ENCODE measurements around the gene LMAN2.

The LMAN2 gene, protein sequence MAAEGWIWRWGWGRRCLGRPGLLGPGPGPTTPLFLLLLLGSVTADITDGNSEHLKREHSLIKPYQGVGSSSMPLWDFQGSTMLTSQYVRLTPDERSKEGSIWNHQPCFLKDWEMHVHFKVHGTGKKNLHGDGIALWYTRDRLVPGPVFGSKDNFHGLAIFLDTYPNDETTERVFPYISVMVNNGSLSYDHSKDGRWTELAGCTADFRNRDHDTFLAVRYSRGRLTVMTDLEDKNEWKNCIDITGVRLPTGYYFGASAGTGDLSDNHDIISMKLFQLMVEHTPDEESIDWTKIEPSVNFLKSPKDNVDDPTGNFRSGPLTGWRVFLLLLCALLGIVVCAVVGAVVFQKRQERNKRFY

DNA sequence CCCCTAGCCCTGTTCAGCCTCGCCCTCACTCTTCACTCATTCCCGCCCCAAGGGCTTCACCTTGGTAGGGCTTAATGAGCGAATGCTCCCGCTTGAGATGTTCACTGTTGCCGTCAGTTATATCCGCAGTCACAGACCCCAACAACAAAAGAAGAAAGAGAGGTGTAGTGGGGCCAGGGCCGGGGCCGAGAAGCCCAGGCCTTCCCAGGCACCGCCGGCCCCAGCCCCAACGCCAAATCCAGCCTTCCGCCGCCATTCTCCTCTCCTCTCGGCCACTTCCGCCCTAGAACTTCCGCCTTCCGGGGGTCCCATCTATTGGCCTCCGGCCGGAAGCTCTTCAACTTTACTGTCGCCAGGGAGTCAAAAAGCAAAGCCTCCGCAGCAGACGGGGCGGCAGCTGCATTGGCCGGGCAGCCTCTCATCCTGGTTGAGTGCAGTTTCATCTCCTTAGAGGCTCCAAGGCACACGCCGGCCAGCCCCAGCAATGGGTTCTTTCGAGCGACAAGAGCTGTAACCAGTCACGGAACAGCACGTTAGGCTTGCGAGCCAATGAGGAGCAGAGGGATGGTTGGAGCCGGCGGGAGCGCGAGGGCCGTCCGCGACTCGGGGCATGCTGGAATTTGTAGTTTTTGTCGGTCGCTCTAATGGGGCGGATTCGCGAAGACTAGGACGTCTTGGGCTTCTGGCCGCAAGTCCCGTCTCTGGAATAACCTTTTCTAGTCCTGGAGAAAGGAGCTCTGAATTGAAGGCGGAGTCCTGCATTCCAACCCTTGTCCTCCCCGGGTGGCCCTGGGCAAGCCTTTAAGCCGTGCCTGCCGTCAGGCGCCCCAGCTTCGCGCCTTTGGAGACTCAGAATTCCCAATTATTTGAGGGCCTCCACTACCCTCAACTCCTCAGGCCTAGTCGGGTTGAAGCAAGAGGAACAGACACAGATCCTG is at the start of gene LMAN2:
TSS of gene LMAN2 (minus strand) at position 277 of the 938 bp plus-strand sequence. CDS start at position 256, 21 bp downstream.
- DNase-seq = peak; percentile 85

DNA sequence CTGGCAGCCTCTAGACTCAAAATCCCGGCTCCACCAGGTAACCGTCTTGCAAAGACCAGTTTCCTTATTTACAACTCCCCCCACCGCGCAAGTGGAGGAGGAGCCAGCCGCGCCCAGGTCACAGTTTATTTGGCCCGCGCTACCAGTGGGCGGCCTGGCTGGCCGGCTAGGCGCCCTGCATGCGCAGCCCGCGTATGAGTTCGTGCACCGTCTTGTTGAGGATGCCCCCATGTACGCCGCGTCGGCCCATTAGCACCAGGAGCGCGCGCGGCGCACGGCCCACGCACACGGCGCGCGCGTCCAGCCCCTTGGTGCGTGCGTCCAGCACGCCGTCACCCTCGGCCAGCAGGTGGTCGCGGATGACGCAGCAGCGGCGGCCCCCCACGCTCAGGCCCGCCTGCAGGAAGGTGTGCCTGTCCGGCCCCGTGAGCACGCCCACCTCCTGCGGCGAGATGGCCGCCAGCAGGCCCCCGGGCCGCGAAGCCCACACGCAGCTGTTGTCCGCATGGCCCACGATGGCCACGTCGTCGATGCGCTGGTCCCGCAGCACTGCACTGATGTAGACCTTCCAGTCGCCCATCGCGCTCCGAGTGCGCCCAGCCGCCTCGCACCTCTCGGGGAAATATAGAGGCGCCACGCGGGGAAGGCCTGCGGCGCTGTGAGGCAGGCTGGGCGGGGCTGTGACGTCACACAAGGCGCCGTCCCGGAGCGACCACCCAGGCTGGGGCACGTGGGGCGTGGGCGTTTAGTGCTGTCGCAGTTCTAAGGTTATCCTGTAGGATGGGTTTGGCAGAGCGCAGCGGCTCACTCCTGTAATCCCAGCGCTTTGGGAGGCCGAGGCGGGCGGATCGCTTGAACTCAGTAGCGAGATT is 48.8 kb upstream of the LMAN2 start, which contains the start of gene PFN3:
TSS of gene PFN3 (minus strand) at position 665 of the 872 bp plus-strand sequence. CDS start at position 580, 85 bp downstream.
- no peak for DNase-seq

DNA sequence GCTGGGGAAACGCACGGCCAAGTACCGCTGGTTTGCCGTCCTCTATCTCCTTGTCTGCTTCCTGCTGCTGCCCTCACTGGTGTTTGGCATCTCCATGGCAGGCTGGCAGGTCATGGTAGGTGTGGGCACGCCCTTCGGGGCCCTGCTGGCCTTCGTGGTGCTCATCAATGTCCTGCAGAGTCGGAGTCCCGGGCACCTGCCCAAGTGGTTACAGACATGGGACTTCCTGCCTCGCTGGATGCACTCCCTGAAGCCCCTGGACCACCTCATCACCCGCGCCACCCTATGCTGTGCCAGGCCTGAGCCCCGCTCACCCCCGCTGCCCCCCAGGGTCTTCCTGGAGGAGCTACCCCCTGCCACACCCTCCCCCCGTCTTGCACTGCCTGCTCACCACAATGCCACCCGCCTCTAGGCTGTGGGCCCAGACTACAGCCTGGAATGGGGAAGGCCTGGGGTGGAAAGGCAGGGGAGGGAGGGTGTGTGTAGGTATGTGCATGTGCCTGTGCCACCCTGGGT is 46.5 kb upstream of the LMAN2 start:
- DNase-seq = no peak

DNA sequence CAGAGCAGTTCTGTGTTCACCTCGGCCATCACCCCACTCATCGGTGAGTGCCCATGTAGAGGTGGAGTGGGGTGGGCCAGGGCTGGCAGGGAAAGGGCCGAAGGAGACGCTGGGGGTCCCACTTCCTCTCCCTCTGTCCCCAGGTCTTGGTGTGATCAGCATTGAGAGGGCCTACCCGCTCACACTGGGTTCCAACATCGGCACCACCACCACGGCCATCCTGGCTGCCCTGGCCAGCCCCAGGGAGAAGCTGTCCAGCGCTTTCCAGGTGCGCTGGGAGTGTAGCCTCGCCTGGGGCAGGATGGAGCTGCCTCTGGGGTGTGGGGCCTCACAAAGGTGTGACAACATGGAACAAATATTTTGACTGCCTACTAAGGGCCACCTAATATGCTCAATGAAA is 45.3 kb upstream of the LMAN2 start:
- DNase-seq = no peak

DNA sequence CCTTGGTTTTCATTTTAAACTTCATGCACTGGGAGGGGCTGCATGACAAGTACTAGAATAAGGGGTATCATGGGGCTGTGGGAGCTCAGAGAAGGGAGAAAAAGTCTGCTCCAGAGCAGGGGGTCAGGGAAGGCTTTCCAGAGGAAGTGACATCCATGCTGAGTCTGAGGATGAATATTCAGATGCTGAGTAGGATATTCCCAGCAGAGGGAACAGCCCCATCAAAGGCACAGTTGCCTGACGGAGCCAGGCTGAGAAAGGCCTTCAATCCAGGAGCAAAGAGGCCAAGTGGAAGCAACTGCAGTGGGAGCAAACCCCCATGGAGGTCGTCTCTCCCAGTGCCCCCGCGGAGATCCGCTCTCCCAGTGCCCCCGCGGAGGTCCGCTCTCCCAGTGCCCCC is 44.6 kb upstream of the LMAN2 start:
- DNase-seq = no peak

DNA sequence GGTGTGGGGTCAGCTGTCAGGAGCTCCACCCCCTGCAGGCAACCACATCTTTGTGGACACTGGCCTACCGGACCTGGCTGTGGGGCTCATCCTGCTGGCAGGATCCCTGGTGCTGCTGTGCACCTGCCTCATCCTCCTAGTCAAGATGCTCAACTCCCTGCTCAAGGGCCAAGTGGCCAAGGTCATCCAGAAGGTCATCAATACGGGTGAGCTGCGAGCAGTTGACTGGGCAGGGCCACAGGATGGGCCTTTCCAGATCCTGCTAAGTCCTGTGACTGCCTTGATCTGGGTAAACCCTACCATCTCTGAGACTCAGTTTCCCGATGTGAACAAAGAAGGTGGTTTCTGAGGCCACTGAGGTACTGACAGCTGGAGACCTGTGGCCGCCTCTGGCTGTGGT is 42.5 kb upstream of the LMAN2 start:
- DNase-seq = no peak

DNA sequence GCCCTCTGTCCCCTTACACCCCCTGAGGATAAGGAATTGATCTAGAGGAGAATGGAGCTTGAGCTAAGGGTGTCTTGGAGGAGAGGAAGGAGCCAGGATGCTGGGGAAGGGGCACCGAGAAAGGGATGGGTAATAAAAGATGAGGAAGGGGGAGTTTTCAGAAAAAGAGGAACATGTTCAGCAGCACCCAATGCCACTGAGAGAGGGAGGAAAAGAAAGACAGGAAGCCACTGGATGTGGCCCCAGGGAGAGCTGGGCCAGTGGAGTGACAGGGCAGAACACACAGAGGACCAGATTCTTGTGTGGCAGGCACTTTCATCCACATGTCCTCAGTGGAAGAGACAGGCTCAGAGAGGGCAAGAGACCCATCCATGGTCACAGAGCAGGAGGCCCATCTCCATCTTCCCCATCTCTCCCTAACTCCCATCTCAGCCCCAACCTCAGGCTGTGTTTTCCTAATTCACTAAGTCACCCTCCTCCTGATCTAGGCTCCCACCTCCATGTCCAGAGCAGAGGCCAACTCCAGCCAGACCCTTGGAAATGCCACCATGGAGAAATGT is 41.8 kb upstream of the LMAN2 start:
- DNase-seq = no peak

DNA sequence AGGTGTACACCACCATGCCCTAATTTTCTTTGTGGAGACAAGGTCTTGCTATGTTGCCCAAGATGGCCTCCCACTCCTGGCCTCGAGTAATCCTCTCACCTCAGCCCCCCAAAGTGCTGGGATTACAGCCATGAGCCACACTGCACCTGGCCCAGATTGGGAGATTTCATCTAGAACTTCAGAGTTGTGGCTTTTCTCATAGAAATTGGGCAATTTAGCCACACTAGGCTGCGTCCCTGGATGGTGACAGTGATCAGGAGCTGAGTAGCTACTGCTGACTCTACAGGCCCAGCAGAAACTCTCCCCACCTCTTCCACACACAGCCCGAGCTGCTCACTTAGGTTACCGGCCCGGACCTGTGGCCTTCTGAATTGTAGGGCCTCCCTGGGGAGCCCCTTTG is 41.3 kb upstream of the LMAN2 start:
- DNase-seq = no peak

DNA sequence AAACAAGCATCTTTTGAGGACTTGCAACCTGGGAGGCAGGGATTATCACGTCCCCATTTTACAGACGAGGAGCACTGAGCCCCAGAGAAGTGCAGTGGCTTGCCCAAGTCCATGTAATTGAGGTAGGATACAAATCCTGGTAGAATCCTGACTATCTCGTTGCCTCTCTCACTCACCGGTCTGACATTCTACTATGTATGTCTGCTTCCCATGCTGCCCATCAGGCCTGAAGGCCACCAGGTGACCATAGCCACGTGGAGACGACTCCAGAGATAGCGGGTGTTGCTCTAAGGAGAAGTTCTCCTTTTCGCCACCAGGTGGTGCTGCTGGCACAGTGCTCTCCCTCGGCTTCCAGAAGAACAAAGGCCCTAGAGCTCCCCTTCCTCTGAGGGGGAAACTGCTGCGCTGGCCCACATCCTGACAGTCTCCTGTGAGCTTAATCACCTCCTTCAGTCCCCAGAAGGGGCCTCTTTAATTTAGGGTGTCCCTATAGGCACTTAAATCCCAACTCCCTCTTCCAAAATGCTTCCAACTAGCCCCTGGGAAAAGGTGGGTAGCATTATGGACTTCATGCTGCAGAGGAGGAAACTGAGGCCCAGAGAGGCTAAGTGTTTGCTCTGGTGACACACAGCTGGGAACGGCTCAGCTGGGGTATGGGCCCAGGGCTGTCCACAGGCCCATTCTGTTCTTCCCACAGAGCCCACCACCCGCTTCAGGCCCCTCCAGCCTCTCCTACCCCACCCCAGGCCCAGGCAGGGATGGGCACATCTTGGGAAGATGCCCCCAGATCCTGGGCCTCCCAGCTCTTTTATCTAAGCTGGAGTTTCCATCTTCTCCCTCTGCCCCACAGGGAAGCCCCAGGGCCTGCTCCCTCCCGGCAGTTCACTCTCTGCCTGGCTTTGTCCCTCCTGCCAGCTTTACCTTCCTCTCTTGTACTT is 39.2 kb upstream of the LMAN2 start:
- peak; percentile 70 for DNase-seq

DNA sequence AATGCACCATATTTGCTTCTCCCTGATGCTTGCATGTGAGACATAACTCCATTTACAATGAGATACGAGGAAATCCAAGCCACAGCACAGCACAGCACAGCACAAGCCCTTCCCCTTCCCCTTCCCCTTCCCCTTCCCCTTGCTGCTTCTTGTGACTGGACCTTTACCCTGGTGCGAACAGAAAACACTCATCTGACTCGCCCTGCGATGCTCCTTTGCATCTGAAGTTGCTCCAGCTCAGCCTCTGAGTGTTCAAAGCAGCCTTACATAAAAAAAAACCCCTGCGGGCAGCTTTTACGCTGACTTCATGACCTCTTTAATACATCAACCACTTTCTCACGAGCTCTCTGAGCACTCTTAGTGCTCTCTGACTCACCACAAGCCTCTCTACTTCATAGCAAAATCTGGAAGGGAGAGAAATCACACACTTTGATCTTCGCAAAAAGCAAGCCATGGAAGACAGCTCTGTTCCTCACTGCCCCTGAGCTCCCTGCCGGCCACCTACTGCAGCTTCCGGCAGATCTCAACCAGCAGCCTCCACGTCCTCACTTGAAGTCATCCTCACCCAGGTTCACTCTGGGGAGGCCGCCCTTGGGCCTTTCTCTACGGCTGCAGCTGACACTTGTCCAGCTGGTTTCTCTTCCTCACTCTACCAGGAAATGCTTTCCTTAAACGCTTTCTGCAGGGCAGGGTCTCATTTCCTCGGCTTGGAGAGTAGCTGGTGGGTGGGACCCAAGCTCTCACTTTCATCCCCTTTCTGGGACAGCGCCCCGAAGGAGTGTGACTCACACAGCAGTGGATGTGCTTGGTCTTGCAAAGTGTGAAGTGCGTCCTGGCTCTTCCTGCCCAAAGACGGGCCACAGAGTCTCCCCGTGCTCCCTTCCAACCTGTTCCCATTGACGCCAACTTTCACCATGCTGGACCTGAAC is 38.0 kb upstream of the LMAN2 start:
- no peak for DNase-seq

DNA sequence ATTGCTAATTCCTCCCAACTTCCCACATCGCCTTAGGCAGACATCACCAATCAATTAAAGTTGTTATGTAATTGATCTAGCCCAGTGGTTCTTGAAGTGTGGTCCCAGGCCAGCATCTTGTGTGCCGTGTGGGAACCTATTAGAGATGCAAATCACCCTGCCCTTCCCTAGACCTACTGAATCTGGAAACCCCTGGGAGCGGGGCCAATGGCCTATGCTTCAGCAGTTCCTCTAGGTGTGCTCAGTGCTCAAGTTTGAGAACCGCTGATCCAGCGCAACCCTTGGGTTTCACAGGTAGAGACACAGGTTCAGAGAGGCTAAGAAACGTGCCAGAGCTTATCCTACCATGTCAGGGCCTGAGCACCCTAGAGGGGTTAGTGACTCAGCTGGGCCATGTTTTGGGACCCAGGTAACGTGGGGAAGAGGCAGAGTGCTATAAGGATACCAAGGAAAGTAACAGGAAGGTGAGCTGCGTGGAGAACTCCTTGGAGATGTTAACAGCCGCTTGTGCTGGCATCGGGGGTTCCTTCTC is 37.1 kb upstream of the LMAN2 start:
- DNase-seq = no peak

DNA sequence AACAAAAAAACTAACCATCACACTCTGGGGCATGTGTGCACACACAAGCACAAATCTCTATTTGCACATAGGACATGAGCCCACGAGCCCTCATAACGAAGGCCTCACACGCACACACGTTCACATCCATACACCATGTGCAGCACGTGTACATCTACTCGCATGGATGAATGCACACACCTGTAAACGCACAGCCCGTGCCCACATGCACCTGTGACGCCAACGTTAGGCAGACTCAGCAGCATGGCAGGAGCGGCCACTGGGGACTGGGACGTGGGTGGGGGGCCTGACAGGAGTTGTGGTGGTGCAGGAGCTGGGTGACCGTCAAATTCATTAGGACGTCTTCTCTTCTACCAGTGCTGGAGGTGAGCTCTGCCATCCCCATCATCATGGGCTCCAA is 35.9 kb upstream of the LMAN2 start:
- DNase-seq = no peak

DNA sequence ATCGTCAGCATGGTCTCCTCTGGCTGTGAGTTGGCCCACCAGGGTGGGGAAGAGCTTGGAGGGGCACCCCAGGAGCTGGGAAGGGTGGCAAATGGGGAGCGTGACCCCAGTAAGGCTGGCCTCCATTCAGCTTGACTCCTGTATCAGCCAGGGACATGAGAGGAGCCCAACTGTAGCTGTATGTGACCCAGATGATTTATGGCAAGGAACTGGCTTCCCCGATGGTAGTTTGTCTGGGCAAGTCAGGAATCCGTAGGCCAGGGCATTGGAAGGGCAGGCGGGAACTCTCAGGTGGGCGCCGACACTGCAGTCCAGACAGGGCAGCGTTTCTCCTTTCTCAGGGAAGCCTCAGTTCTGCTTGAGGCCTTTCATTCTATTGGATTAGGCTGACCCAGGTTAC is 35.1 kb upstream of the LMAN2 start:
- DNase-seq = no peak

DNA sequence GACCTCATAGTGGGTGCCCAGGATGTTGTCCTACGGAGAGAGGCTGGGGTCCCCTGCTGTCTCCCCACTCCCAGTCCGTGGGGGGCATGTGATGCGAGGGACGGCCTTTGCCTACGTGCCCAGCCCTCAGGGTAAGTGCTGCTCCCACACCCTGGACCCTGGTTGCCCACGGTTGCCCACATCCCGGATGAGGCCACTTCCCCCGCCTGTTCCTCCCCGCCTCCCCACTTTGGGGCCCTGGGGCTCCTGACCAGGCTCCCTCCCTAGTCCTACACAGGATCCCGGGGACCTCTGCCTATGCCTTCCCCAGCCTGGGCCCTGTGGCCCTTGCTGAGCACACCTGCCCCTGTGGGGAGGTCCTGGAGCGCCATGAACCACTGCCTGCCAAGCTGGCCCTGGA is 34.3 kb upstream of the LMAN2 start:
- no peak for DNase-seq

DNA sequence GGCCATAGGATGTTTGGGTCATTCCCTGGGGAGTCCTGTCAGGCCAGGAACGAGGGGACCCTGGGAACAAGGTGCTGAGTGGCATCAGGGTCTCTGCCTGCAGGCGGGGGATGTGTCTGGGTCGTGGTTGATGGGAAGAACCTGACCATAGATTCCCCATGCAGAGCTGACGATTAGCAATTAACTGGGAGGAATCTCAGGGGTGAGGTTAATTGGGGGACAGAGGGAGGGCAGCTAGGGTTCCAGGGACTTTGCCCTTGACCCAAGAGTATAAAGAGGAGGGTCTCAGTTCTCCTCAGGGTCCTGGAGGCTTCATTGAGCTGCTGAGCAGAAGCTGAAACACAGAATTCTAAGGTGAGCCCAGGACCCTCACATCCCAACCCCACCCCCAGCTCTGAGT is 32.7 kb upstream of the LMAN2 start, which contains the start of gene SLC34A1:
TSS of gene SLC34A1 (plus strand) at position 301 of the 400 bp plus-strand sequence. CDS start 1,308 bp downstream, outside the sequence.
- no peak for DNase-seq

DNA sequence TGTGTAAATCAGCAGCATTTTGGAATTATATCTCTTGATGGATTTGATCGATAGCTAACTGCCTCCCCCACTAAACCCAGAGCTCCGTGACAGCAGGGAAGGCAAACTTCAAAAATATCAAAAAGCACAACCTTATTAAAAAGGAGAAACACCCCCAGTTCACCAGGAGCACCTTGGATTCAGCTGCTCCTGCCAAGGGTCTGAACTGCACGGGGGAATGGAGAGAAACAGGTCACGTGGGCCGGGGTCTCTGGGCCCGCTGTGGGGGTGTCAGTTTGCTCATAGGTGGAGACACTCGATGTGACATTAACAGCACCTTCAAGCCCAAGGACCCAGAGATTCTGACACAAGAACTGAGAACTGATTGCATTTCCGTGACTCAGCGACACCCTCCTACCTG is 31.7 kb upstream of the LMAN2 start:
- DNase-seq = no peak

DNA sequence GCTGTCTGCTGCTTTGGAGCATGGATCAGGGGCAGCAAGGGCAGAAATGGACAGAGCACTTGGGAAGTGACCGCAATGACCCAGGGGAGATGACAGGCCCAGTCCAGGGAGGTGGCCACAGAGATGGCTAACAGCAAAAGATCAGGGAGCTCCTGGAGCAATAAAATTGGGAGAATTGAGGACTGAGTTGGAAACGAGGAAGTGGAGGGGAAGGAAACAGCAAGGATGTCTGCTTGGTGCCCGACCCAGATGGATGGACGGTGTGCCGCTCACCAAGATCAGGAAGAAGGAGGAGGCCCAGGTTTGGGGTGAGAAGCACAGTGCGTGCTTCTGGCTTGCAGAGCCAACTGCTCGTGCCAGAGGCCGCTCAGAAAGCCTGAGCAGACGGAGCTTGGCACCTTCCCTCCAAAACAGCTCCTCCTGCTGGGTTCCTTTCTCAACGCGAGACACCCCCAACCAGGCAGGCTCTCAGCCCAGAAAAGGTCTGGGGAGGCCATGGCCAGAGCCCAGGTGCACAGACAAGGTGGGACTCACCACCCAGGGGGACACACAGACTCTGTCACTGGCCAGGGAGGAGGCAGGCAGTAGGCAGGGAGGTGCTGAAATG is 31.1 kb upstream of the LMAN2 start:
- no peak for DNase-seq

DNA sequence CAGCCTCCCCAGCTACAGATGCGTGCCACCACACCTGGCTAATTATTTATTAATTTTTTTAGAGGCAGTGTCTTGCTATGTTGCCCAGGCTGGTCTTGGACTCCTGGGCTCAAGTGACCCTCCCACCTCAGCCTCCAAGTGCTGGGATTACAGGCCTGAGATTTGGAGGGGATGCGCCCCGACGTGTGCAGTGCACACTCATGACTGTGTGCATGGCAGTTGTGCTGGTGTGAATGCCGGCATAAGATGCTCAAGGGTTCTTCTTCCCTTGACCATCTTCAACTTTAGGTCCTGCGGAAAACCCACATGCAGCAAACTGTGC is 29.3 kb upstream of the LMAN2 start:
- no peak for DNase-seq
